ENCODE measurements around the gene KLF4. TPM values are rescaled to one million over a fixed set of nuclear protein-coding genes. Genes with fewer than 3 reads are reported as not detected.

Gene KLF4
- total and polyA plus RNA-seq, 2 of the 13 experiments (the other 11 are each of a cell fraction or from before 2014, with no cell fraction given), result 0.20 to 0.37 TPM

- no peak for TF ChIP-seq ZNF609 (CRISPR knock-in tag; IDR thresholded peaks at IDR 0.05; ENCODE audit: borderline replicate concordance)
- TF ChIP-seq MIER3 (CRISPR knock-in tag; IDR thresholded peaks at IDR 0.05; ENCODE audit: borderline replicate concordance), result 0 out of 2 replicates have a peak, but pooled peaks have one; percentile 28
- no peak for TF ChIP-seq ZNF564 (CRISPR knock-in tag; IDR thresholded peaks at IDR 0.05)
- no peak for TF ChIP-seq ZSCAN12 (CRISPR knock-in tag; IDR thresholded peaks at IDR 0.05)
- peak in 1 of 2 experiments; percentile 74; a peak in 2 of 4 replicates for TF ChIP-seq ATF4 (CRISPR knock-in tag; IDR thresholded peaks at IDR 0.05)
- no peak for TF ChIP-seq SIX4 (CRISPR knock-in tag; IDR thresholded peaks at IDR 0.05)
- no peak for TF ChIP-seq ZNF18 (CRISPR knock-in tag; IDR thresholded peaks at IDR 0.05; ENCODE audit: insufficient replicate concordance)
- no peak for TF ChIP-seq TCF12 (IDR thresholded peaks at IDR 0.05)
- no peak for TF ChIP-seq TCF12 (CRISPR knock-in tag; IDR thresholded peaks at IDR 0.05)
- no peak for TF ChIP-seq ZBTB44 (CRISPR knock-in tag; IDR thresholded peaks at IDR 0.05)
- no peak for TF ChIP-seq ZFY (CRISPR knock-in tag; IDR thresholded peaks at IDR 0.05)
- no peak for TF ChIP-seq IKZF4 (CRISPR knock-in tag; IDR thresholded peaks at IDR 0.05; ENCODE audit: borderline replicate concordance, low read depth, not compliant biosample characterization)
- no peak for TF ChIP-seq NR2F6 (IDR thresholded peaks at IDR 0.05)
- TF ChIP-seq NR2F6 (CRISPR knock-in tag; IDR thresholded peaks at IDR 0.05), result no peak
- TF ChIP-seq ZBTB7A (CRISPR knock-in tag; IDR thresholded peaks at IDR 0.05), result no peak
- no peak for TF ChIP-seq ETV6 (CRISPR knock-in tag; conservative IDR thresholded peaks at IDR 0.05)
- TF ChIP-seq ZNF484 (CRISPR knock-in tag; IDR thresholded peaks at IDR 0.05; ENCODE audit: borderline replicate concordance, low read depth), result no peak
- no peak for TF ChIP-seq ZFP36L2 (CRISPR knock-in tag; IDR thresholded peaks at IDR 0.05)
- TF ChIP-seq ZNF343 (CRISPR knock-in tag; IDR thresholded peaks at IDR 0.05), result no peak
- no peak for TF ChIP-seq CCAR2 (optimal IDR thresholded peaks at IDR 0.05; ENCODE audit: low read depth, low read length)
- TF ChIP-seq ZNF501 (CRISPR knock-in tag; IDR thresholded peaks at IDR 0.05), result no peak
These were observed 15.3 kb upstream of the KLF4 start (continued) for GRCh38 chr9:107504585-107505455.

Measured in HepG2 (cell line).